Neural cell (in vitro differentiated cells): ENCODE results near the gene C1orf74.

Experiments
- EP300 ChIP-seq: fragments of 450-650 bp; conservative IDR thresholded peaks from 2 replicates; pipeline ENCODE4 v1.6.1; 2014; ENCODE audit warnings: antibody characterized with exemption, mild to moderate bottlenecking, moderate library complexity; ENCODE audit not compliant: poor library complexity, severe bottlenecking
- EZH2 ChIP-seq: fragments of 200-600, 300-800 bp; shearing (Covaris generic), sonication (generic); IDR thresholded peaks from 2 replicates; pipeline ENCODE4 v1.6.1; 2014; ENCODE audit warnings: antibody characterized with exemption, low read length, borderline replicate concordance, mild to moderate bottlenecking; ENCODE audit not compliant: insufficient read depth, poor library complexity, severe bottlenecking
- POLR2AphosphoS5 ChIP-seq: IDR thresholded peaks from 2 replicates; pipeline ENCODE4 v1.6.1; 2012
- RAD21 ChIP-seq: fragments of 450-650 bp; conservative IDR thresholded peaks from 2 replicates; pipeline ENCODE4 v1.6.1; 2014; ENCODE audit warnings: antibody characterized with exemption, mild to moderate bottlenecking, moderate library complexity
- SMC3 ChIP-seq: fragments of 450-650 bp; conservative IDR thresholded peaks from 2 replicates; pipeline ENCODE4 v1.6.1; 2014; ENCODE audit warnings: antibody characterized with exemption, mild to moderate bottlenecking, moderate library complexity; ENCODE audit not compliant: poor library complexity
- TAF1 ChIP-seq: IDR thresholded peaks from 2 replicates; pipeline ENCODE4 v1.6.1; 2012; ENCODE audit warnings: low read depth
- TF ChIP-seq, protein P1 (sequence below): fragments of 450-650 bp; IDR thresholded peaks from 2 replicates; pipeline ENCODE4 v1.5.1; 2014; ENCODE audit warnings: antibody characterized with exemption, mild to moderate bottlenecking, moderate library complexity; ENCODE audit not compliant: poor library complexity, severe bottlenecking
- TF ChIP-seq, protein P2 (sequence below): IDR thresholded peaks from 2 replicates; pipeline ENCODE4 v1.6.1; 2012; ENCODE audit warnings: borderline replicate concordance

- TF ChIP-seq, protein P1, sequence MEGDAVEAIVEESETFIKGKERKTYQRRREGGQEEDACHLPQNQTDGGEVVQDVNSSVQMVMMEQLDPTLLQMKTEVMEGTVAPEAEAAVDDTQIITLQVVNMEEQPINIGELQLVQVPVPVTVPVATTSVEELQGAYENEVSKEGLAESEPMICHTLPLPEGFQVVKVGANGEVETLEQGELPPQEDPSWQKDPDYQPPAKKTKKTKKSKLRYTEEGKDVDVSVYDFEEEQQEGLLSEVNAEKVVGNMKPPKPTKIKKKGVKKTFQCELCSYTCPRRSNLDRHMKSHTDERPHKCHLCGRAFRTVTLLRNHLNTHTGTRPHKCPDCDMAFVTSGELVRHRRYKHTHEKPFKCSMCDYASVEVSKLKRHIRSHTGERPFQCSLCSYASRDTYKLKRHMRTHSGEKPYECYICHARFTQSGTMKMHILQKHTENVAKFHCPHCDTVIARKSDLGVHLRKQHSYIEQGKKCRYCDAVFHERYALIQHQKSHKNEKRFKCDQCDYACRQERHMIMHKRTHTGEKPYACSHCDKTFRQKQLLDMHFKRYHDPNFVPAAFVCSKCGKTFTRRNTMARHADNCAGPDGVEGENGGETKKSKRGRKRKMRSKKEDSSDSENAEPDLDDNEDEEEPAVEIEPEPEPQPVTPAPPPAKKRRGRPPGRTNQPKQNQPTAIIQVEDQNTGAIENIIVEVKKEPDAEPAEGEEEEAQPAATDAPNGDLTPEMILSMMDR = no peak
- no peak for TF ChIP-seq EP300
- no peak for TF ChIP-seq POLR2AphosphoS5
- TF ChIP-seq TAF1 = no peak
- TF ChIP-seq, protein P2, sequence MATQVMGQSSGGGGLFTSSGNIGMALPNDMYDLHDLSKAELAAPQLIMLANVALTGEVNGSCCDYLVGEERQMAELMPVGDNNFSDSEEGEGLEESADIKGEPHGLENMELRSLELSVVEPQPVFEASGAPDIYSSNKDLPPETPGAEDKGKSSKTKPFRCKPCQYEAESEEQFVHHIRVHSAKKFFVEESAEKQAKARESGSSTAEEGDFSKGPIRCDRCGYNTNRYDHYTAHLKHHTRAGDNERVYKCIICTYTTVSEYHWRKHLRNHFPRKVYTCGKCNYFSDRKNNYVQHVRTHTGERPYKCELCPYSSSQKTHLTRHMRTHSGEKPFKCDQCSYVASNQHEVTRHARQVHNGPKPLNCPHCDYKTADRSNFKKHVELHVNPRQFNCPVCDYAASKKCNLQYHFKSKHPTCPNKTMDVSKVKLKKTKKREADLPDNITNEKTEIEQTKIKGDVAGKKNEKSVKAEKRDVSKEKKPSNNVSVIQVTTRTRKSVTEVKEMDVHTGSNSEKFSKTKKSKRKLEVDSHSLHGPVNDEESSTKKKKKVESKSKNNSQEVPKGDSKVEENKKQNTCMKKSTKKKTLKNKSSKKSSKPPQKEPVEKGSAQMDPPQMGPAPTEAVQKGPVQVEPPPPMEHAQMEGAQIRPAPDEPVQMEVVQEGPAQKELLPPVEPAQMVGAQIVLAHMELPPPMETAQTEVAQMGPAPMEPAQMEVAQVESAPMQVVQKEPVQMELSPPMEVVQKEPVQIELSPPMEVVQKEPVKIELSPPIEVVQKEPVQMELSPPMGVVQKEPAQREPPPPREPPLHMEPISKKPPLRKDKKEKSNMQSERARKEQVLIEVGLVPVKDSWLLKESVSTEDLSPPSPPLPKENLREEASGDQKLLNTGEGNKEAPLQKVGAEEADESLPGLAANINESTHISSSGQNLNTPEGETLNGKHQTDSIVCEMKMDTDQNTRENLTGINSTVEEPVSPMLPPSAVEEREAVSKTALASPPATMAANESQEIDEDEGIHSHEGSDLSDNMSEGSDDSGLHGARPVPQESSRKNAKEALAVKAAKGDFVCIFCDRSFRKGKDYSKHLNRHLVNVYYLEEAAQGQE = no peak
- no peak for TF ChIP-seq RAD21
- TF ChIP-seq EZH2 = no peak
- TF ChIP-seq SMC3 = no peak
Observed at GRCh38 chr1:209805875-209806760, 21.8 kb upstream of the C1orf74 start, which contains the start of gene IRF6.
